Measurements from ENCODE around the gene SLX9.

DNA sequence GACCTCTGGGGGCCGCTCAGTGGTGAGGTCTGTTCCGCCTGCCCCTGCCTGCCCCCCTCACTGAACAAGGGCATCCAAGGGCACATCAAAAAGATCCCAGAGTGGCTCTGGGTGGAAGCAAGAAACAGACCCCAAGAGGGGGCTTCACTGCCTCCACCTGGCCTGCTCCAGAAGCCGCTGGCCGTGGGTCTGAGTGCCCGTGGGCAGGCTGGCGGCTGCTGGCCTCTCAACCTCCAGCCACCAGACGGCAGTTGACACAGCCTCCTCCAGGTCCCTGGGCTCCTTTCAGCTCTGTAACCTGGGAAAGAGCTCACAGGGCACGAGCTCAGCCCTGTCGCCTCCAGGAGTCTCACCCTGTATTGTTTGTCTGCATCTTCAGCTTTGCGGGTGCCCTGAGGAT is 56.3 kb downstream of the SLX9 start:
- TF ChIP-seq GABPB1 (CRISPR knock-in tag; IDR thresholded peaks at IDR 0.05), result no peak
- no peak for TF ChIP-seq ATF2 (CRISPR knock-in tag; IDR thresholded peaks at IDR 0.05; ENCODE audit: borderline replicate concordance, low read depth)
